Neural cell (in vitro differentiated cells): ENCODE data around the gene TMIGD3. TPM values are rescaled to one million over a fixed set of nuclear protein-coding genes. Genes with fewer than 3 reads are reported as not detected.

Source experiments
- H2AFZ ChIP-seq: fragments of 200-600, 300-800 bp; sonication (generic), shearing (Covaris generic); 2 replicates; pipeline ENCODE4 v1.6.0; 2014; ENCODE audit warnings: low read depth, mild to moderate bottlenecking, antibody characterized with exemption, low read length, moderate library complexity
- H3F3A ChIP-seq: fragments of 200-600 bp; shearing (Covaris generic); 2 replicates; pipeline ENCODE4 v1.6.1; 2016; ENCODE audit warnings: mild to moderate bottlenecking, moderate library complexity, mixed read lengths, antibody characterized with exemption, low read length; ENCODE audit not compliant: insufficient read depth, poor library complexity, severe bottlenecking
- H3K27ac ChIP-seq: fragments of 200-600, 300-800 bp; sonication (generic), shearing (Covaris generic); 2 replicates; pipeline ENCODE4 v1.5.1; 2014; ENCODE audit warnings: mild to moderate bottlenecking, low read length, moderate library complexity
- H3K27me3 ChIP-seq: fragments of 300-800, 200-600 bp; sonication (generic), shearing (Covaris generic); 2 replicates; pipeline ENCODE4 v1.6.0; 2014; ENCODE audit warnings: mild to moderate bottlenecking, low read depth, low read length, moderate library complexity; ENCODE audit not compliant: insufficient read depth
- H3K36me3 ChIP-seq: fragments of 300-800, 200-600 bp; sonication (generic), shearing (Covaris generic); 2 replicates; pipeline ENCODE4 v1.5.1; 2014; ENCODE audit warnings: mild to moderate bottlenecking, antibody characterized with exemption, low read length, moderate library complexity; ENCODE audit not compliant: insufficient read depth
- H3K4me2 ChIP-seq: fragments of 300-800, 200-600 bp; sonication (generic), shearing (Covaris generic); 2 replicates; pipeline ENCODE4 v1.6.0; 2014; ENCODE audit warnings: mild to moderate bottlenecking, low read length
- H3K4me3 ChIP-seq: fragments of 300-800, 200-600 bp; sonication (generic), shearing (Covaris generic); 2 replicates; pipeline ENCODE4 v1.5.1; 2014; ENCODE audit warnings: mild to moderate bottlenecking, low read length, moderate library complexity
- H3K79me2 ChIP-seq: fragments of 200-600 bp; shearing (Covaris generic); replicated peaks from 2 replicates; pipeline ENCODE4 v1.6.0; 2014; ENCODE audit warnings: mild to moderate bottlenecking, low read length, moderate library complexity; ENCODE audit not compliant: insufficient read depth
- H3K9ac ChIP-seq: fragments of 300-800, 200-600 bp; sonication (generic), shearing (Covaris generic); 2 replicates; pipeline ENCODE4 v1.6.1; 2016; ENCODE audit warnings: mild to moderate bottlenecking, low read length, mixed read lengths
- H3K9me2 ChIP-seq: fragments of 200-600 bp; shearing (Covaris generic); 2 replicates; pipeline ENCODE4 v1.6.1; 2016; ENCODE audit warnings: mild to moderate bottlenecking, low read length, mixed read lengths; ENCODE audit not compliant: insufficient read depth
- H3K9me3 ChIP-seq: fragments of 200-600, 300-800 bp; sonication (generic), shearing (Covaris generic); 2 replicates; pipeline ENCODE4 v1.6.1; 2016; ENCODE audit warnings: mild to moderate bottlenecking, mixed run types, low read length, moderate library complexity, mixed read lengths
- H4K20me1 ChIP-seq: fragments of 200-600 bp; shearing (Covaris generic); 2 replicates; pipeline ENCODE4 v1.6.1; 2016; ENCODE audit warnings: mild to moderate bottlenecking, mixed run types; ENCODE audit not compliant: insufficient read depth
- CTCF ChIP-seq: fragments of 450-650 bp; IDR thresholded peaks from 2 replicates; pipeline ENCODE4 v1.5.1; 2014; ENCODE audit warnings: antibody characterized with exemption, mild to moderate bottlenecking, moderate library complexity; ENCODE audit not compliant: poor library complexity, severe bottlenecking
- EP300 ChIP-seq: fragments of 450-650 bp; conservative IDR thresholded peaks from 2 replicates; pipeline ENCODE4 v1.6.1; 2014; ENCODE audit warnings: antibody characterized with exemption, mild to moderate bottlenecking, moderate library complexity; ENCODE audit not compliant: poor library complexity, severe bottlenecking
- EZH2 ChIP-seq: fragments of 200-600, 300-800 bp; shearing (Covaris generic), sonication (generic); IDR thresholded peaks from 2 replicates; pipeline ENCODE4 v1.6.1; 2014; ENCODE audit warnings: antibody characterized with exemption, low read length, borderline replicate concordance, mild to moderate bottlenecking; ENCODE audit not compliant: insufficient read depth, poor library complexity, severe bottlenecking
- MXI1 ChIP-seq: fragments of 450-650 bp; conservative IDR thresholded peaks from 2 replicates; pipeline ENCODE4 v1.6.1; 2014; ENCODE audit warnings: antibody characterized with exemption, mild to moderate bottlenecking; ENCODE audit not compliant: poor library complexity, severe bottlenecking
- POLR2AphosphoS5 ChIP-seq: IDR thresholded peaks from 2 replicates; pipeline ENCODE4 v1.6.1; 2012
- RAD21 ChIP-seq: fragments of 450-650 bp; conservative IDR thresholded peaks from 2 replicates; pipeline ENCODE4 v1.6.1; 2014; ENCODE audit warnings: antibody characterized with exemption, mild to moderate bottlenecking, moderate library complexity
- REST ChIP-seq: IDR thresholded peaks from 2 replicates; pipeline ENCODE4 v1.6.1; 2012; ENCODE audit warnings: borderline replicate concordance
- SMC3 ChIP-seq: fragments of 450-650 bp; conservative IDR thresholded peaks from 2 replicates; pipeline ENCODE4 v1.6.1; 2014; ENCODE audit warnings: antibody characterized with exemption, mild to moderate bottlenecking, moderate library complexity; ENCODE audit not compliant: poor library complexity
- TAF1 ChIP-seq: IDR thresholded peaks from 2 replicates; pipeline ENCODE4 v1.6.1; 2012; ENCODE audit warnings: low read depth
- polyA plus RNA-seq: library from polyadenylated mRNA; depleted of rRNA; stranded (reverse); fragments of >200 nt; gene quantifications from 2 replicates; pipeline ENCODE4 v1.2.3, GENCODE V29; 2014

Gene TMIGD3
- polyA plus RNA-seq, 1 donor from 2014 or later: not detected

GRCh38 chr1:111520053-111520452 is 16.6 kb upstream of the TMIGD3 start:
- Histone ChIP-seq H3K9me3 (no peaks in the 10 kb centered on the region), H3K27ac (no peak overlapping the region), H3K4me3 (no peak overlapping the region), H3K79me2 (no peaks in the 10 kb centered on the region), H3K4me2 (no peak overlapping the region), H3K27me3 (no peaks in the 10 kb centered on the region), H4K20me1 (no peaks in the 10 kb centered on the region), H3F3A (no peaks in the 10 kb centered on the region), H3K36me3 (no peaks in the 10 kb centered on the region), H2AFZ (no peak overlapping the region), H3K9ac (no peak overlapping the region), H3K9me2 (no peaks in the 10 kb centered on the region)
- TF ChIP-seq POLR2AphosphoS5: no peak

- H3K9me2 ChIP-seq: no peaks in the 10 kb centered on the region
- H3K4me3 ChIP-seq: no peak overlapping the region
- H3K9ac ChIP-seq: no peak overlapping the region
- no peak overlapping the region for H3K4me2 ChIP-seq
- H4K20me1 ChIP-seq: no peaks in the 10 kb centered on the region
- H3K79me2 ChIP-seq: no peaks in the 10 kb centered on the region
- H3F3A ChIP-seq: no peaks in the 10 kb centered on the region
- no peaks in the 10 kb centered on the region for H3K36me3 ChIP-seq
- H2AFZ ChIP-seq: no peak overlapping the region
- no peaks in the 10 kb centered on the region for H3K9me3 ChIP-seq
- no peaks in the 10 kb centered on the region for H3K27me3 ChIP-seq
- TF ChIP-seq POLR2AphosphoS5: no peak
- TF ChIP-seq RAD21: no peak
- TF ChIP-seq REST: no peak
- TF ChIP-seq EP300: no peak
- TF ChIP-seq CTCF: no peak
- no peak for TF ChIP-seq SMC3
- no peak for TF ChIP-seq TAF1
- no peak for TF ChIP-seq EZH2
- no peak overlapping the region for H3K27ac ChIP-seq
Measured at GRCh38 chr1:111517469-111518225, 14.2 kb upstream of the TMIGD3 start.

GRCh38 chr1:111516005-111516535 is 12.6 kb upstream of the TMIGD3 start:
- Histone ChIP-seq H3F3A (no peaks in the 10 kb centered on the region), H3K9me3 (no peaks in the 10 kb centered on the region), H3K36me3 (no peaks in the 10 kb centered on the region), H2AFZ (no peak overlapping the region), H3K79me2 (no peaks in the 10 kb centered on the region), H3K27me3 (no peaks in the 10 kb centered on the region), H3K9me2 (no peaks in the 10 kb centered on the region), H3K4me2 (no peak overlapping the region), H3K9ac (no peak overlapping the region), H3K4me3 (no peak overlapping the region), H3K27ac (no peak overlapping the region), H4K20me1 (no peaks in the 10 kb centered on the region)
- TF ChIP-seq TAF1: no peak
- no peak for TF ChIP-seq EZH2
- no peak for TF ChIP-seq CTCF
- TF ChIP-seq MXI1: no peak
- no peak for TF ChIP-seq SMC3
- TF ChIP-seq POLR2AphosphoS5: no peak
- no peak for TF ChIP-seq REST
- no peak for TF ChIP-seq EP300
- no peak for TF ChIP-seq RAD21
